Neural progenitor cell (in vitro differentiated cells): ENCODE results near the gene CRHR2. TPM values are rescaled to one million over a fixed set of nuclear protein-coding genes. Genes with fewer than 3 reads are reported as not detected.
"Not testable (repeated sequence)": the region's sequence is repeated elsewhere in the genome, so short reads cannot be mapped to it uniquely, and the experiment has no call there.

Experiments
- DNase-seq: peaks from one replicate; pipeline ENCODE4 v3.0.0-alpha.2; 2016; ENCODE audit warnings: low spot score
- H2AFZ ChIP-seq: fragments of 200-600 bp; sonication (generic); replicated peaks from 2 replicates; pipeline ENCODE4 v1.6.1; 2016; ENCODE audit warnings: antibody characterized with exemption
- H3F3A ChIP-seq: fragments of 200-600 bp; sonication (generic); 2 replicates; pipeline ENCODE4 v1.6.1; 2016; ENCODE audit warnings: antibody characterized with exemption, low read depth
- H3K27ac ChIP-seq: fragments of 200-600 bp; sonication (generic); 2 replicates; pipeline ENCODE4 v1.5.1; 2016; ENCODE audit warnings: mild to moderate bottlenecking
- H3K27me3 ChIP-seq: fragments of 200-600 bp; sonication (generic); 2 replicates; pipeline ENCODE4 v1.6.1; 2016; ENCODE audit warnings: mild to moderate bottlenecking, moderate library complexity
- H3K36me3 ChIP-seq: fragments of 200-600 bp; sonication (generic); 2 replicates; pipeline ENCODE4 v1.5.1; 2016
- H3K4me1 ChIP-seq: fragments of 200-600 bp; sonication (generic); 2 replicates; pipeline ENCODE4 v1.6.1; 2016; ENCODE audit warnings: mixed run types
- H3K4me2 ChIP-seq: fragments of 200-600 bp; sonication (generic); 2 replicates; pipeline ENCODE4 v1.6.1; 2016
- H3K4me3 ChIP-seq: fragments of 200-600 bp; sonication (generic); 2 replicates; pipeline ENCODE4 v1.5.1; 2016
- H3K79me2 ChIP-seq: fragments of 200-600 bp; sonication (generic); 2 replicates; pipeline ENCODE4 v1.6.1; 2016; ENCODE audit warnings: low read depth
- H3K9ac ChIP-seq: fragments of 200-600 bp; sonication (generic); 2 replicates; pipeline ENCODE4 v1.6.1; 2016
- H3K9me3 ChIP-seq: fragments of 200-600 bp; sonication (generic); 2 replicates; pipeline ENCODE4 v1.5.1; 2016; ENCODE audit warnings: low read depth
- H4K20me1 ChIP-seq: fragments of 200-600 bp; sonication (generic); 2 replicates; pipeline ENCODE4 v1.6.1; 2016; ENCODE audit warnings: low read depth
- H3K27ac Mint-ChIP-seq: 3 replicates; pipeline ENCODE4 v1.8.0; 2021; ENCODE audit warnings: mixed read lengths
- H3K27me3 Mint-ChIP-seq: 2 replicates; pipeline ENCODE4 v1.8.0; 2022; ENCODE audit warnings: low read depth, mild to moderate bottlenecking, inconsistent platforms, moderate library complexity, mixed read lengths; ENCODE audit not compliant: insufficient read depth
- H3K36me3 Mint-ChIP-seq: 3 replicates; pipeline ENCODE4 v1.8.0; 2021; ENCODE audit warnings: mixed read lengths
- H3K4me1 Mint-ChIP-seq: 3 replicates; pipeline ENCODE4 v1.8.0; 2021; ENCODE audit warnings: mixed read lengths
- H3K4me3 Mint-ChIP-seq: 3 replicates; pipeline ENCODE4 v1.8.0; 2021; ENCODE audit warnings: mild to moderate bottlenecking, moderate library complexity, mixed read lengths
- H3K9me3 Mint-ChIP-seq: 3 replicates; pipeline ENCODE4 v1.8.0; 2020; ENCODE audit warnings: mixed read lengths
- CTCF ChIP-seq: fragments of 200-600 bp; sonication (generic); IDR thresholded peaks from 2 replicates; pipeline ENCODE4 v1.5.1; 2017; ENCODE audit warnings: antibody characterized with exemption, mild to moderate bottlenecking
- EZH2 ChIP-seq: fragments of 200-600 bp; sonication (generic); IDR thresholded peaks from 2 replicates; pipeline ENCODE4 v1.6.1; 2017; ENCODE audit warnings: antibody characterized with exemption, mild to moderate bottlenecking, moderate library complexity
- EZH2phosphoT487 ChIP-seq: fragments of 200-600 bp; sonication (generic); IDR thresholded peaks from 2 replicates; pipeline ENCODE4 v1.6.1; 2017; ENCODE audit warnings: antibody characterized with exemption
- total RNA-seq: library from RNA; depleted of rRNA; stranded (reverse); fragments of >200 nt; gene quantifications from 2 replicates; pipeline ENCODE4 v1.2.3, GENCODE V29; 2015; ENCODE audit warnings: low replicate concordance

CRHR2 gene
- total RNA-seq, 1 donor from 2014 or later: not detected

DNA sequence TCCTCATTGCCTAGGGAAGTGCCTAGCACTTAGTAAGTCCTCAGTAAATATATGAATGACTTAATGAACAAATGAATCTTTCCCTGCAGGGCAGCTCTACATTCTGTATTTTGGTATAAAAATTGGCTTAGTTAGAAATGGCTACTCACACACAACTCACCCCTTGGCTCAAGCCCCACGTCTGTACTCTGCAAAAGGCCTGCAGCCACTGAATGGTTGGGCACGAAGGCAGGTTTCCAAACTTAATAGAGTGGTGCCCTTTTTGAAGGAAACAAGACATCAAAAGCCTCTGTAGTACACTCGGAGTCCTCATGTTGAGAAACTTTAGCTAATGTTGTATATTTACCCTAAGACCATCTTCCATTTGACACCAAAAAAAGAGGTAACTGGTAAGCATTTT lies 36.6 kb downstream of the CRHR2 start:
- Mint-ChIP-seq H3K36me3 (peaks cover 8% of the 10 kb centered on the region), H3K27ac (no peak overlapping the region), H3K4me3 (no peak overlapping the region), H3K4me1 (peaks cover 7% of the 10 kb centered on the region), H3K27me3 (no peaks in the 10 kb centered on the region), H3K9me3 (peaks cover 3% of the 10 kb centered on the region)
- Histone ChIP-seq H3K4me3 (no peak overlapping the region), H3K36me3 (no peaks in the 10 kb centered on the region), H4K20me1 (peaks cover 12% of the 10 kb centered on the region), H3K9me3 (no peaks in the 10 kb centered on the region), H3K27ac (no peak overlapping the region), H3K27me3 (no peaks in the 10 kb centered on the region), H3K4me1 (peaks cover 14% of the 10 kb centered on the region), H3K79me2 (peaks cover 21% of the 10 kb centered on the region), H3K9ac (no peak overlapping the region), H3K4me2 (no peak overlapping the region), H2AFZ (no peak overlapping the region), H3F3A (peaks cover 6% of the 10 kb centered on the region)
- TF ChIP-seq EZH2: no peak
- TF ChIP-seq EZH2phosphoT487: no peak
- no peak for TF ChIP-seq CTCF
- DNase-seq: no peak

DNA sequence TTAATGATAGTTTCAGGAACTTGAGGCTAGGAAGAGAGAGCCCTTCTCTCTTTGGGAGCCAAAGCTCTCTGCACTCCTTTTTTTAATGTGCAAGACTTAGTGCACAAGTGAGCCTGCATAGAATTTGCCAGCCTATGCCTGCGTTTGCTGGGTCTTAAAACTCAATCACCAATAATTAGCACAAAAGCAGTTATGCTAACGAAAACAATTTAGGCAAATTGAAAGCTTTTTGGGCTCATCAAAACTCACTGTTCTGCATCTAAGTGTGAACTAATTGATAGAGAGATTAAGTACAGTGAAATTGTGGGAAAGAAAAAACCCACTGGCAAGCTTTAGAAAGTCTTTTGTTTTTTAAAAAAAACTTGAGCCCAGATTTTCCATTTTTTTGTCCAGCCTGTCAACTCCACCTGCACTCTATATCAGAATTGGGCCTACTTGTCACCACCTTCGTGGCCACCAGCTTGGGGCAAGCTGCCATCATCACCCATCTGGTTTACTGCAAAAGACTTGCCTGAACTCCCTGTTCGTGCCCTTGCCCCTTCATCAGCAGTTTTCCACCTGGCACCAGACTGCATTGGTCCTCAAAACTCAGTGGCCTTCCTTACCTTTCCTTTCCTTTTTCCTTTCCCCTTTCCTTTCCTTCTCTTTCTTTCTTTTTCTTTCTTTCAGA lies 37.8 kb downstream of the CRHR2 start:
- H3K27me3 Mint-ChIP-seq: no peaks in the 10 kb centered on the region
- H3K79me2 ChIP-seq: peaks cover 21% of the 10 kb centered on the region
- H3K9ac ChIP-seq: no peak overlapping the region
- no peaks in the 10 kb centered on the region for H3K9me3 ChIP-seq
- no peak overlapping the region for H2AFZ ChIP-seq
- peaks cover 8% of the 10 kb centered on the region for H3K36me3 Mint-ChIP-seq
- no peak overlapping the region for H3K4me3 Mint-ChIP-seq
- TF ChIP-seq EZH2phosphoT487: no peak
- TF ChIP-seq CTCF: no peak
- no peak for TF ChIP-seq EZH2
- H3K4me1 ChIP-seq: peaks cover 14% of the 10 kb centered on the region
- no peaks in the 10 kb centered on the region for H3K27me3 ChIP-seq
- H3K4me1 Mint-ChIP-seq: peaks cover 7% of the 10 kb centered on the region
- no peak overlapping the region for H3K27ac Mint-ChIP-seq
- H3K4me3 ChIP-seq: no peak overlapping the region
- H3K27ac ChIP-seq: no peak overlapping the region
- H3K4me2 ChIP-seq: peak overlapping the region; percentile 77
- H3K9me3 Mint-ChIP-seq: peaks cover 3% of the 10 kb centered on the region
- peaks cover 6% of the 10 kb centered on the region for H3F3A ChIP-seq
- no peaks in the 10 kb centered on the region for H3K36me3 ChIP-seq
- peaks cover 9% of the 10 kb centered on the region for H4K20me1 ChIP-seq
- DNase-seq: no peak

- Histone ChIP-seq H4K20me1 (peaks cover 6% of the 10 kb centered on the region), H3K27ac (no peak overlapping the region), H3K4me3 (peak overlapping the region; percentile 54), H3K4me1 (peaks cover 14% of the 10 kb centered on the region), H3K9ac (no peak overlapping the region), H3K79me2 (peaks cover 21% of the 10 kb centered on the region), H3K27me3 (no peaks in the 10 kb centered on the region), H2AFZ (peak overlapping the region; percentile 81), H3K36me3 (no peaks in the 10 kb centered on the region), H3K9me3 (no peaks in the 10 kb centered on the region), H3F3A (peaks cover 4% of the 10 kb centered on the region), H3K4me2 (peak overlapping the region; percentile 77)
- Mint-ChIP-seq H3K27ac (no peak overlapping the region), H3K4me1 (peaks cover 6% of the 10 kb centered on the region), H3K4me3 (no peak overlapping the region), H3K9me3 (peaks cover 3% of the 10 kb centered on the region), H3K27me3 (no peaks in the 10 kb centered on the region), H3K36me3 (peaks cover 8% of the 10 kb centered on the region)
- no peak for DNase-seq
- TF ChIP-seq EZH2 (no peak), EZH2phosphoT487 (no peak)
These were observed 39.5 kb downstream of the CRHR2 start for GRCh38 chr7:30642789-30643188.

DNA sequence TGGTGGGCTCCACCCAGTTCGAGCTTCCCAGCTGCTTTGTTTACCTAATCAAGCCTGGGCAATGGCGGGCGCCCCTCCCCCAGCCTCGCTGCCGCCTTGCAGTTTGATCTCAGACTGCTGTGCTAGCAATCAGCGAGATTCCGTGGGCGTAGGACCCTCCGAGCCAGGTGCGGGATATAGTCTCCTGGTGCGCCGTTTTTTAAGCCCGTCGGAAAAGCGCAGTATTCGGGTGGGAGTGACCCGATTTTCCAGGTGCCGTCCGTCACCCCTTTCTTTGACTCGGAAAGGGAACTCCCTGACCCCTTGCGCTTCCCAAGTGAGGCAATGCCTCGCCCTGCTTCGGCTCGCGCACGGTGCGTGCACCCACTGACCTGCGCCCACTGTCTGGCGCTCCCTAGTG lies 39.9 kb downstream of the CRHR2 start:
- H3K4me2 ChIP-seq: peak overlapping the region; percentile 77
- H3K27ac ChIP-seq: not testable (repeated sequence)

More for the DNA sequence above, 39.9 kb downstream of the CRHR2 start:
- peaks cover 12% of the 10 kb centered on the region for H3K4me1 ChIP-seq
- H2AFZ ChIP-seq: peak overlapping the region; percentile 17
- H3K4me3 Mint-ChIP-seq, H3K36me3 Mint-ChIP-seq, H3K27me3 Mint-ChIP-seq, H3K9me3 ChIP-seq, H3F3A ChIP-seq, H4K20me1 ChIP-seq, H3K9ac ChIP-seq, H3K27ac Mint-ChIP-seq, DNase-seq, H3K4me1 Mint-ChIP-seq, H3K36me3 ChIP-seq, H3K9me3 Mint-ChIP-seq, H3K27me3 ChIP-seq: not testable (repeated sequence)
- H3K4me3 ChIP-seq: peak overlapping the region; percentile 54
- peaks cover 21% of the 10 kb centered on the region for H3K79me2 ChIP-seq
